ENCODE results near the gene ZNF81. TPM values are rescaled to one million over a fixed set of nuclear protein-coding genes. Genes with fewer than 3 reads are reported as not detected.
"Not testable (repeated sequence)": the region's sequence is repeated elsewhere in the genome, so short reads cannot be mapped to it uniquely, and the experiment has no call there.

ZNF81 gene
- total RNA-seq, 1 donor from 2014 or later, result 15.4 TPM

DNA sequence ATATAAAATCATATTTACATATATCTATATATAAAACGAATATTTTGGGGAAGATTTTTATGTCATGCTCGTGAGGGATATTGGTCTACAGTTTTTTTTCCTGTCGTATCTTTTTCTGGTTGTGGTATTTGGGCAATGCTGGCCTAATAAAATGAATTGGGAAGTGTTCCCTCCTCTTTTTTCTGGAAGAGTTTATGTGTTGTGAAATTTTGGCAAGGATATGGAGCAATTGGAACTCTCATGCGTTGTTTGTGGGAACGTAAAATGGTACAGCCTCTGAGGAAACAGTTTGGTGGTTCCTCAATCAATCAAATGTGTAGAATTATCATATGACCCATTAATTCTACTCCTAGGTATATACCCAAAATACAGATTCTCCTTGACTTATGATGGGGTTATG is 97.2 kb downstream of the ZNF81 start:
- DNase-seq (ENCODE audit: low spot score), result no peak

DNA sequence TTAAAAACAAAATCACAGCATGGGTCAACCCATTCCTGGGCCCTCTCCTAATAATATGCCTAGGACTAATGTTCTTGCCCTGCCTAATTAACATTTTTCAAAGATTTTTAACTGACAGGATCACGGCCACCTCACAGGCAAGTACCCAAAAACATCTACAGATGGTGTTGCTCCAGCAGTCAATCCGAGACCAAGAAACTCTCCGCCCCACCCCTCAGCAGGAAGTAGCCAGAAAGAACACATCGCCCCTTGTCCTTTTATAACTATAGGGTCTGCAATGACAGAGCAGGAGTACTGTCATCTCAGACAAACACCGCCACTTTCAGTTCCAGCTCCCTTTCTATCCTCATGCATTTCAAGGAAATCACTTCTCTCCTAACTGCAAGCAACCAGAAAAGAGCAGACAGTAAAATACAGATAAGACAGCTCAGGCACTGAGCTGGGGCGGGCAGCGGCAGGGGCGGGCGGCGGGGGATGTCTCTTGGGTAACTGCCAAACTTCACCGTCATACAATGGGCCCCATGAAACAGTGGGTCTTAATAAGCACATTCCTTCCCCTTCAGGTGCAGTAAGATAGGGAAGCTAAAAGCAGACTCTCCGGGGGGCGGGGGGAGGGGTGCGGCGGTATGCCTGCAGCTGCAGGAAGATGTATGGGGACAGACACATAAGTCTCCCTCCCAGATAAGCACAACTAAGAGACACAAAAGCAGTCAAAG is 99.7 kb downstream of the ZNF81 start:
- no peak for DNase-seq (ENCODE audit: low spot score)

DNA sequence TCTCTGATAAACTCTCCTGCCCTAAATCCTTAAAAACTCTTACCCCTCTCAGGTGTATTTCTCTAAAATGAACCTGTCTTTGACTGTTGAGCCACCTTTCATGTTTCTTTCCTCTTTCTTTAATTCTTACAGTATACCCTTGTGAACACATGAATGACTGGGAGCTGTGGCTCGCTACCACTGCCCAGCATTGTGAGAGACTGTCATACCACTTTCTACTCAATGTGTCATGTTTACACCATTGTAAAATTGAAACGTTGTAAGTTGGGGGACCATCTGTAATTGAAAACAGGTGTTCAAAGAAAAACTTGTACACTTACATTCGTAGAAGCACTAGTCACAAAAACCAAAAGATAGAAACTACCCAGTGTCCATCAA is 100.2 kb downstream of the ZNF81 start:
- DNase-seq (ENCODE audit: low spot score), result no peak

DNA sequence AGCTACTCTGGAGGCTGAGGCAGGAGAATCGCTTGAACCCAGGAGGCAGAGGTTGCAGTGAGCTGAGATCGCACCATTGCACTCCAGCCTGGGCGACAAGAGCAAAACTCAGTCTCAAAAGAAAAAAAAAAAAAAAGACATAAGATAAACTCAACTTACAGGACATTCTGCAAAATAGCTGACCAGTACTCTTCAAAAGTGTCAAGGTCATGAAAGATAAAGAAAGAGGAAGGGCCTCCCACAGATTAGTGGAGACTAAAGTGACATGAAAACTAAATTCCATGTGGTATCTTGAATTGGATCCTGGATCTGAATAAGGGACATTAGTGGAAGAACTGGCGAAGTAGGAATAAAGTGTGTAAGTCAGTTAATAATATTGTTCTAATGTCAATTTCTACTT is 103.7 kb downstream of the ZNF81 start:
- no peak for DNase-seq (ENCODE audit: low spot score)

DNA sequence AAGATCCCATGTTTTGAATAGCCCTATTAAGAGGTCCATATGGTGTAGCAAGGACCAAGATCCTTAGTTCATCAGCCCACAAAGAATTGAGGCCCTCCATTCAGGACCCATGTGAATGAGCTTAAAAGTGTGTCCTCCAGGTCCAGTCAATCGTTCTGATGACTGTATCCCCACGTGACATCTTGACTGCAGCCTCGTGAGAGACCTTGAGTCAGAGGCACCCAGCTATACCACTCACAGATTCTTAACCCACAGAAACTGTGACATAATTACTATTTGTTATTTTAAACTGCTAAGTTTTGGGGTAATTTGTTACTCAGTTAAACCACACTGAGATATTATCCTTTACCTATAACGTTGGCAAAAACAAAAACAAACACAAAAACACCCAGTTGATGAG is 104.7 kb downstream of the ZNF81 start:
- DNase-seq (ENCODE audit: low spot score), result no peak

DNA sequence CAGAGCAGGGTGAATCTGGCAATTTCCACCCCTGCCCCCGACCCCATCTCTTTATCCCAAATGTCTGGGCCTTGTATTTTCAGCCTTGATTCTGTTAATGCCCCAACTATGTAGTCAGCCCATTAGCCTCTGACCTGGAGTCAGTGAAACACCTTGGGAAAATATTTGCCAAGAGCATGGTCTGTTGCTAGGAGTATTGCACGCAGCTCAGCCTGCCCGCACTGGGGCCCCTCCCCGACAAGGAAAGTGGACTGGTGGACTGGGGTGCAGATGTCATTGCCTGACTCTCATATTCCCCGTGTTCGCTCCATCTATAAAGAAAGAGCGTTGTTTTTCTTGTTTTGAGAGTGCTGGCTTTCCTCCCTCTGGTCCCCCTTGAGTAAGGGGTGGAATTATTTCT is 118.6 kb downstream of the ZNF81 start:
- not testable (repeated sequence) for DNase-seq (ENCODE audit: low spot score)

DNA sequence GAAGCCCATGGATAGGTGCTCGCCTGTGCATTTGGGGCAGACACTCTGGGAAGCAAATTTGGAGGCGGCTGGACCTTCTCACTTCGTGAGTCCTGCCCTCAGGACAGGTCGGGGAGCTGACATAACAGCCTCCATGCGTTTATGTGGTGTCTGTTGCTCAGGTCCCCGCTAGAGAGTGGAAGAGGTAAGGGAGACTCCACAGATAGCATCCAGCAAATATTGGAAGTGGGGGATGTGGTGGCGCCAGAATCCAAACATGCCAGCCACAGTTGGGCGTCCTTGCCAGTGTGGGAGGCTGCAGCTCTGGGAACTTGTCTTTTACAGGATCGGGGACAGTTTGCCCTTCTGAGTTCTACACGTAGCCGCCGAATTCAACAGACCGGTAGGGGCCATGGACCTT is 119.3 kb downstream of the ZNF81 start:
- DNase-seq (ENCODE audit: low spot score), result no peak

DNA sequence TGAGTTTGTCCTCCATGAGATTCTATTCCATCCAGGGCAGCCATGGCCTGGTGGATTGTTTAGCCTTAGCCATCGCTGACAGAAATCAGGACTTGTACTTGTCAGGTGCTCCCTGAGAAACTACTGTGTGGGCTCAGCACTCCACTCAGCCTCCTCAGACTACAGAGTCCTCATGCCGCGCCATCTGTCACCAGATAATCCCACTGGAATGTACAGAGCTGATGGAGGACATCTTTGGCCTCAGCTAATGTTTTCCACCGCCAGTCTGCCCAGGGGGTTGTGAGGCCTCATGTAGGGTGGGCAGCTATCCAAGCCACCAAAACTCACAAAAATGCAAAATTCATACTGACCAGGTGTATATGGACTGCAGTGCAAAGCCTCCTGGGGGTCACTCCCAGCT is 121.5 kb downstream of the ZNF81 start:
- not testable (repeated sequence) for DNase-seq (ENCODE audit: low spot score)

DNA sequence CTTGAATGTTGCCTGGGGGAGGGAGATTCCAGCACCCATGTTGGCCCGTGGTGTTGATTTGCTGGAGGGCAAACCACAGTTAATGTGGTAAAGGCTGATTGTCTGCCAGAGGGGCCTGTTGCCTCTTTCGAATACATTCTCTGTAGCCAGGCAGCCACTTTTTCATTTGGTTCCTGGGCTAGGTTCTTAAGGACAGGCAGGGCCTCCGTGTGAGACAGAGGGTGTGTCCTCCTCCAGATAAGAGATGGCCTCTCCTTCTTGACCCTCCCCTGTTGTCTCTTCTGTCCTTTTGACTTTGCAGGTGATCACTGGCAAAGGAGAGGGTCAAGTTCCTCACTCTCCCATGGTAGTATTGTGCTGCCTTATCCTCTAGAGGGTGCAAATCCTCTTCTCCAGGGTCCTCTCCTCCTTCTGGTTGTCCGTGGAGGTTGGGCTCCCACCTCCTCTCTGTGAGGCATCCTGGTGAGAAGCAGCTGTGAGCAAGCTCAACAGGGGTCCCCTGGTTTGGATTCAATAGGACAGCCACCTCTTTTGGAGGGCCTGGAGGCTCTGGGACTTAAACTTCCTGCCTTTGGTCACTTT is 122.2 kb downstream of the ZNF81 start:
- DNase-seq (ENCODE audit: low spot score), result no peak

DNA sequence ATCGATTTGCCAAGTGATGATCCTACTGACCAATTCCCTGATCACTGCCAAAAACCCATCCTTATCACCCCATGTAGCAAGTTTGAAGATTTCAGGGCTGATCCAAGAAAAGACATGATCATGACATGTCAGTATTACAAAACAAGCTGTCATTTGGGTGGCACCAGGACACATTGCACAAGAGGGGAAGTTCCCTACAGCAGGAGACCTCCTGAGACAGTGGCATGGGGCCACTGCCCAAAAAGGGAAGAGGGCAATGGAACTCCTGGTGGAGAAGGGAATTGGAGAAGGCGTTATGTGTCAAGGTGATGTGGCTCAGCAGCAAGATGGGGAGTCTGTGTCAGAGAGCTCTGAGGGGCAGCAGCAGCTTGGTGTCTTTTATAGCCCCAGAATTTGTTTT is 123.7 kb downstream of the ZNF81 start:
- no peak for DNase-seq (ENCODE audit: low spot score)

DNA sequence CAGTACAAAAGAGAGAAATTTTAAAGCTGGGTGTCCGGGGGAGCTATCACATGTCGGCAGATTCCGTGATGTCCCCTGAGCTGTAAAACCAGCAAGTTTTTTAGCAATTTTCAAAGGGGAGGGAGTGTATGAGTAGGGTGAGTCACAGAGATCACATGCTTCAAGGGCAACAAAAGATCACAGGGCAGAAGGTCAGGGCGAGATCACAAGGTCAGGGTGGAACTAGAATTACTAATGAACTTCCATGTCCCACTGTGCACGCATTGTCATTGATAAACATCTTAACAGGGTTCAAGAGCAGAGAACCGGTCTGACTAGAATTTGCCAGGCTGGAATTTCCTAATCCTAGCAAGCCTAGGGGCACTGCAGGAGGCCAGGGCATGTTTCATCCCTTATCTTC is 125.1 kb downstream of the ZNF81 start:
- not testable (repeated sequence) for DNase-seq (ENCODE audit: low spot score)

DNA sequence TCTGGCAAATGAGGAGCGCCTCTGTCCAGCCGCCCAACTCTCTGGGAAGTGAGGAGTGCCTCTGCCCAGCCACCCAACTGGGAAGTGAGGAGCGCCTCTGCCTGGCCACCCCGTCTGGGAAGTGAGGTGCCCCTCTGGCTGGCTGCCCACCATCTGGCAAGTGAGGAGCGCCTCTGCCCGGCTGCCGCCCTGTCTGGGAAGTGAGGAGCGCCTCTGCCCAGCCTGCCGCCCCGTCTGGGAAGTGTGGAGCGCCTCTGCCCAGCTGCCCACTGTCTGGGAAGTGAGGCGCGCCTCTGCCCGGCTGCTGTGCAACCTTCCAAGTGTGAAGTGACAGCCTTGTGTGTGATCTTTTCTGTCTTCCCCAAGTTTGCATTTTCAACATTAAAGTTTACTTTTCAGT is 128.8 kb downstream of the ZNF81 start:
- DNase-seq (ENCODE audit: low spot score), result not testable (repeated sequence)

Other genes starting within 250 kb of the ZNF81 start
- 1.4 TPM for gene SYN1, start 217.0 kb upstream of the ZNF81 start, total RNA-seq
- 4.3 TPM for gene CFP, start 207.0 kb upstream of the ZNF81 start, total RNA-seq
- gene ELK1, start 186.3 kb upstream of the ZNF81 start, total RNA-seq, result 33.0 TPM
- gene UXT, start 177.7 kb upstream of the ZNF81 start, total RNA-seq, result 95.1 TPM
- gene ZNF182, start 167.1 kb downstream of the ZNF81 start, total RNA-seq, result 7.0 TPM
- gene SPACA5, start 170.1 kb downstream of the ZNF81 start, total RNA-seq, result not detected
- 5.4 TPM for gene ZNF630, start 234.7 kb downstream of the ZNF81 start, total RNA-seq

Measured in ureter (tissue), 1 donor.